Omental fat pad (tissue), 4 donors: ENCODE results near the gene PDZD7. TPM values are rescaled to one million over a fixed set of nuclear protein-coding genes. Genes with fewer than 3 reads are reported as not detected.

ENCODE experiments used
- ATAC-seq: fragments of 150-250 bp; one replicate; pipeline ENCODE4 v1.9.1; 2016; ENCODE audit warnings: mild to moderate bottlenecking, moderate library complexity; ENCODE audit not compliant: low FRiP score
- DNase-seq: peaks from one replicate; pipeline ENCODE4 v3.0.0-alpha.2; 2019; ENCODE audit warnings: low spot score
- total RNA-seq, 4 donors: library from RNA; depleted of rRNA; stranded (reverse); fragments of >200 nt; gene quantifications; one replicate each; pipeline ENCODE4 v1.1.0, GENCODE V29; 2016
- TF ChIP-seq, protein P1 (sequence below), 3 donors: fragments of 450-650 bp; IDR thresholded peaks; one replicate each; pipeline ENCODE4 v1.5.1; 2016 to 2017; ENCODE audit warnings: antibody characterized with exemption in 3 of 3, mild to moderate bottlenecking in 3 of 3, moderate library complexity in 2 of 3

The PDZD7 gene
- total RNA-seq, 4 donors from 2014 or later, result 0.12 to 3.3 (median 0.30) TPM

DNA sequence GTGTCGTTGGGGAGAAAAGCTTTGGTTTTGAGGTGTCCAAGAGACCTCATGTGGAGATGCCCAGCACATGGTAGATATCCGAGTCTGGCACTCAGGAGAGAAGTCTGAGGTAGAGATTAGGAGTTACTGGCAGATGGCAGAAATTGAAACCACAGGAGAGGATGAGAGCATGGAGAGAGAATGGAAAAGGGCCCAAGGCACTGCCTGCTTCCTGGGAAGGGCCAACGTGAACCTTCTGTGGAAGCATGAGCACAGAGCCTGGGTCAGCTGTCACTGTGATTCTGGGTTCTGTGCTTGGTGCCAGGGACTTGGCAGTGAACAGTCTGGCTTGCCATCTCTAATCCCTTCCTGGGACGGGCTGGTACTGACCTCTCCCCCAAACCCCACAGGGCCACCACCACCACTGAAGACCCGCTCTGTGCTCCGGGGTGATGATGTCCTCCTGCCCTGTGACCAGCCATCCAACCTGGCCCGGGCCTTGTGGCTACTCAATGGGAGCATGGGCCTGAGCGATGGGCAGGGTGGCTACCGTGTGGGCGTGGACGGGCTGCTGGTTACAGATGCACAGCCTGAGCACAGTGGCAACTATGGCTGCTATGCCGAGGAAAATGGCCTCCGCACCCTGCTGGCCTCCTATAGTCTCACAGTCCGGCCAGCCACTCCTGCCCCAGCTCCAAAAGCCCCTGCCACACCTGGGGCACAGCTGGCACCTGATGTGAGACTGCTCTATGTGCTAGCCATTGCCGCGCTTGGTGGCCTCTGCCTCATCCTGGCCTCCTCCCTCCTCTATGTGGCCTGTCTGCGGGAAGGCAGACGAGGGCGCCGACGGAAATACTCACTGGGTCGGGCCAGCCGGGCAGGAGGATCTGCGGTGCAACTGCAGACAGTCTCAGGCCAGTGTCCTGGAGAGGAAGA, 47.8 kb downstream of the PDZD7 start:
- DNase-seq, result no peak
- TF ChIP-seq, protein P1, sequence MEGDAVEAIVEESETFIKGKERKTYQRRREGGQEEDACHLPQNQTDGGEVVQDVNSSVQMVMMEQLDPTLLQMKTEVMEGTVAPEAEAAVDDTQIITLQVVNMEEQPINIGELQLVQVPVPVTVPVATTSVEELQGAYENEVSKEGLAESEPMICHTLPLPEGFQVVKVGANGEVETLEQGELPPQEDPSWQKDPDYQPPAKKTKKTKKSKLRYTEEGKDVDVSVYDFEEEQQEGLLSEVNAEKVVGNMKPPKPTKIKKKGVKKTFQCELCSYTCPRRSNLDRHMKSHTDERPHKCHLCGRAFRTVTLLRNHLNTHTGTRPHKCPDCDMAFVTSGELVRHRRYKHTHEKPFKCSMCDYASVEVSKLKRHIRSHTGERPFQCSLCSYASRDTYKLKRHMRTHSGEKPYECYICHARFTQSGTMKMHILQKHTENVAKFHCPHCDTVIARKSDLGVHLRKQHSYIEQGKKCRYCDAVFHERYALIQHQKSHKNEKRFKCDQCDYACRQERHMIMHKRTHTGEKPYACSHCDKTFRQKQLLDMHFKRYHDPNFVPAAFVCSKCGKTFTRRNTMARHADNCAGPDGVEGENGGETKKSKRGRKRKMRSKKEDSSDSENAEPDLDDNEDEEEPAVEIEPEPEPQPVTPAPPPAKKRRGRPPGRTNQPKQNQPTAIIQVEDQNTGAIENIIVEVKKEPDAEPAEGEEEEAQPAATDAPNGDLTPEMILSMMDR (IDR thresholded peaks at IDR 0.05), result no peak

DNA sequence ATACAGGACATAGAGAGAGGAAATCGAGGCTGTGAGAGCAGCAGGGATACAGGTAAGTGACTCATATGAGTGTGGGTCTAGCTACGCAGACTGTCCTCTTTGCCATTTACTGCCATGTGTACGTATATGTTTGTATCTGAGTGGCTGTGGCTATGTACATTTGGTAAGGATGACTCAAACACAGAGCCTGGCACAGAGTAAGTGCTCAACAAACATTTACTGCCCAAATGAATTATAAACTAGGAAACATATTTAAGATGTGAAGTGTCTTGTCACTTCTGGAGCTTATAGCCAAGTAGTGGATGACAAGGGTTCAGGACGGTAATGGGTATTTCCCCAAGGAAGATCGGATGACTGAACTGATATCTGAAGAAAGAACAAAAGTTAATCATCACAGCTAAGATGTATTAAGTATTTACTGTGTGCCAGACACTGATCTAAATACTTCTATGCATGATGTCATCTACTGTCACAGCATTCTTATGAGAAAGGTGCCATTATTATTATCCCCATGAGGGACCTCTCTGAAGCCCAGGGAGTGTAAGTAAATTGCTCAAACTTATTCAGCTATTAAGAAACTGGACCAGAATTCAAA, 49.7 kb downstream of the PDZD7 start:
- no peak for ATAC-seq
- TF ChIP-seq, protein P1 (IDR thresholded peaks at IDR 0.05), result no peak
- no peak for DNase-seq

More for the DNA sequence above, 47.8 kb downstream of the PDZD7 start:
- ATAC-seq, result no peak

DNA sequence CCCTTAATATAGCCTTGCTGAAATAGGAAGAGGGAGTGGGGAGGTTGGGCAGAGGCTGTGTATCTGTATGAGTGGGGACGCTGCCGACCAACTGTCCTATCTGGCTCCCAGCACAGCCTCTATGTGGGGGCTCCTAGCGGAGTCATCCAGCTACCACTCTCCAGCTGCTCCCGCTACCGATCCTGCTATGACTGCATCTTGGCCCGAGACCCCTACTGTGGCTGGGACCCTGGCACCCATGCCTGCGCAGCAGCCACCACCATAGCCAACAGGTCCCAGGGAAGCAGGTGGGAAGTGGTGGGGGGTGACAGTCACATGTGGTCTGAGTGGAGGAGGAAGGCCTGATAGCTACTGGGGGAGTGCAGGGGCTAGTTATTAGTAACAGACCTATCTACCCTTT, 50.2 kb downstream of the PDZD7 start:
- no peak for ATAC-seq
- TF ChIP-seq, protein P1 (IDR thresholded peaks at IDR 0.05), result no peak
- DNase-seq, result no peak

DNA sequence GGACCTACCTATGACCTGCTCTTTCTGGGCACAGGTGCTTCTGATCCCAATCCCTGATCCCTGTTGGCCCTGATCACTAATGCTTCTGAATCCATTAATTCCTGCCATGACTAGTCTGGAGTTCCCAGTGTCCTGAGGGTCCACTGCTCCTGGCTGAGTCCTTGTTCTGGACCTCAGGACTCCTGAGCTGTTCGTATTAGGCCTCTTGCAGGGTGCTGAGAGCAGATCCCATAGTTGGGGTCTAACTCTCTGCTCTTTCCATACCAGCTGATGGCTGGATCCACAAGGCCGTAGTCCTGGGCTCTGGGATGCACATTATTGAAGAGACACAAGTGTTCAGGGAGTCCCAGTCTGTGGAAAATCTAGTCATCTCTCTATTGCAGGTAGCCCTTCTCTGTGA, 50.6 kb downstream of the PDZD7 start:
- TF ChIP-seq, protein P1 (IDR thresholded peaks at IDR 0.05), result no peak
- DNase-seq, result no peak
- ATAC-seq, result no peak

DNA sequence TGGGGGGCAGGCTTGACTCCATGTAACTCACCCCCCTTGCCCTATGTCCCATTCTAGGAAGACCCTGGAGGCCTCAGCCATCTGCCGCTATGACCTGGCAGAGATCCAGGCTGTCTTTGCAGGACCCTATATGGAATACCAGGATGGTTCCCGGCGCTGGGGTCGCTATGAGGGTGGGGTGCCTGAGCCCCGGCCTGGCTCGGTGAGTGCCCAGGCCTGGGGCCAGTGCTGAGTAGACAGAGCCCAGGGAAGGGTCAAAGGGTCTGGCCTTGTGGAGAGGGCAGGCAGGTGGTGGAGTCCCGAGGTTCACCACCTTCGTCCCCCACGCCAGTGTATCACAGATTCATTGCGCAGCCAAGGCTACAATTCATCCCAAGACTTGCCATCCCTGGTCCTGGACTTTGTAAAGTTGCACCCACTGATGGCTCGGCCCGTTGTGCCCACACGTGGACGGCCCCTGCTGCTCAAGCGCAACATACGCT, 51.1 kb downstream of the PDZD7 start:
- TF ChIP-seq, protein P1 (IDR thresholded peaks at IDR 0.05), result no peak
- DNase-seq, result no peak
- no peak for ATAC-seq

DNA sequence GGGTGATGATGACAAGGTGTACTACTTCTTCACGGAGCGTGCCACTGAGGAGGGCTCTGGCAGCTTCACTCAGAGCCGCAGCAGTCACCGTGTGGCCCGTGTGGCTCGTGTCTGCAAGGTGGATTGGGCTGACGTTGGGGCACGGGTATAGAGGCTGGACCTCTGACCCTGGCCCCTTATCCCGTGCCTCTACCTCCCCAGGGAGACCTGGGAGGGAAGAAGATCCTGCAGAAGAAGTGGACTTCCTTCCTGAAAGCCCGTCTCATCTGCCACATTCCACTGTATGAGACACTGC, 52.1 kb downstream of the PDZD7 start:
- TF ChIP-seq, protein P1 (IDR thresholded peaks at IDR 0.05), result no peak
- ATAC-seq (no peak), DNase-seq (no peak)
